SK-N-SH (cell line): Measurements from ENCODE around the gene AHCTF1.

Experiments
- GATA2 ChIP-seq: sonication (generic); formaldehyde crosslinking; IDR thresholded peaks from 2 replicates; pipeline ENCODE4 v1.5.0; 2020; ENCODE audit warnings: mild to moderate bottlenecking, missing genetic modification reagents
- RFX5 ChIP-seq: IDR thresholded peaks from 2 replicates; pipeline ENCODE4 v1.6.1; 2012; ENCODE audit warnings: mild to moderate bottlenecking, improper control_type of control experiment, low read length
- RXRA ChIP-seq: IDR thresholded peaks from 2 replicates; pipeline ENCODE4 v1.4.0; 2012; ENCODE audit warnings: low read depth, mild to moderate bottlenecking, borderline replicate concordance
- SIN3A ChIP-seq: IDR thresholded peaks from 2 replicates; pipeline ENCODE4 v1.6.1; 2012; ENCODE audit warnings: low read depth, mild to moderate bottlenecking, low read length, moderate library complexity, borderline replicate concordance
- TAF1 ChIP-seq: IDR thresholded peaks from 2 replicates; pipeline ENCODE4 v1.6.1; 2012; ENCODE audit warnings: low read depth, mild to moderate bottlenecking, low read length, moderate library complexity, borderline replicate concordance
- TF ChIP-seq, protein P1 (sequence below): fragments of 200-600 bp; sonication (generic); IDR thresholded peaks from 2 replicates; pipeline ENCODE4 v1.6.1; 2017; ENCODE audit warnings: antibody characterized with exemption, mild to moderate bottlenecking, moderate library complexity

DNA sequence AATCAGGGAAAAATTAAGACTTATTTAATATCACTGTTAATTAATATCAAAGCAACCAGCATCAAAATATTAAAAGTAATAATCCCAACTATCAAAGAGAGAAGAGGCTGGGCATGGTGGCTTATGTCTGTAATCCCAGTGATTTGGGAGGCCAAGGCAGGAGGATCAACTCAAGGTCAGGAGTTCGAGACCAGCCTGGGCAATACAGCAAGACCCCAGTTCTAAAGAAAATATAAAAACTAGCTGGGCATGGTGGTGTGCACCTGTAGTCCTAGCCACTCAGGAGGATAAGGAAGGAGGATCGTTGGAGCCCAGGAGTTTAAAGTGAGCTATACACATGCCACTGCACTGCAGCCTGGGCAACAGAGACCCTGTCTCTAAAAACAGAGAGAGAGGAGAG is 43.2 kb downstream of the AHCTF1 start:
- TF ChIP-seq, protein P1, sequence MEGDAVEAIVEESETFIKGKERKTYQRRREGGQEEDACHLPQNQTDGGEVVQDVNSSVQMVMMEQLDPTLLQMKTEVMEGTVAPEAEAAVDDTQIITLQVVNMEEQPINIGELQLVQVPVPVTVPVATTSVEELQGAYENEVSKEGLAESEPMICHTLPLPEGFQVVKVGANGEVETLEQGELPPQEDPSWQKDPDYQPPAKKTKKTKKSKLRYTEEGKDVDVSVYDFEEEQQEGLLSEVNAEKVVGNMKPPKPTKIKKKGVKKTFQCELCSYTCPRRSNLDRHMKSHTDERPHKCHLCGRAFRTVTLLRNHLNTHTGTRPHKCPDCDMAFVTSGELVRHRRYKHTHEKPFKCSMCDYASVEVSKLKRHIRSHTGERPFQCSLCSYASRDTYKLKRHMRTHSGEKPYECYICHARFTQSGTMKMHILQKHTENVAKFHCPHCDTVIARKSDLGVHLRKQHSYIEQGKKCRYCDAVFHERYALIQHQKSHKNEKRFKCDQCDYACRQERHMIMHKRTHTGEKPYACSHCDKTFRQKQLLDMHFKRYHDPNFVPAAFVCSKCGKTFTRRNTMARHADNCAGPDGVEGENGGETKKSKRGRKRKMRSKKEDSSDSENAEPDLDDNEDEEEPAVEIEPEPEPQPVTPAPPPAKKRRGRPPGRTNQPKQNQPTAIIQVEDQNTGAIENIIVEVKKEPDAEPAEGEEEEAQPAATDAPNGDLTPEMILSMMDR = no peak
- TF ChIP-seq TAF1 (no peak), RXRA (no peak), GATA2 (CRISPR knock-in tag) (no peak), RFX5 (no peak), SIN3A (no peak)
